Measurements from ENCODE around the gene NUDCD3. TPM values are rescaled to one million over a fixed set of nuclear protein-coding genes. Genes with fewer than 3 reads are reported as not detected.

The NUDCD3 gene
- total and polyA plus RNA-seq, 7 donors: 14.3 to 50.5 (median 37.2) TPM

GRCh38 chr7:44403775-44404174 lies 86.7 kb downstream of the NUDCD3 start:
- Histone ChIP-seq H3K27ac (no peak overlapping the region), H3K9me3 (no peaks in the 10 kb centered on the region), H3K36me3 (peaks cover 7 to 43% (median 29%) of the 10 kb centered on the region in 4 donors), H3K27me3 (no peaks in the 10 kb centered on the region), H3K4me1 (peaks cover 0 to 4% (median 0%) of the 10 kb centered on the region in 4 donors), H3K4me3 (no peak overlapping the region)
- intact Hi-C loops (cut with DNase I): no loop called here
- TF ChIP-seq CTCF (IDR thresholded peaks at IDR 0.05): no peak
- no peak for TF ChIP-seq POLR2AphosphoS5 (IDR thresholded peaks at IDR 0.05)
- no peak for TF ChIP-seq POLR2A (IDR thresholded peaks at IDR 0.05)
- TF ChIP-seq EP300 (IDR thresholded peaks at IDR 0.05): no peak
- DNase-seq: no peak
- WGBS, 2 donors: 96 to 99% methylated on average over 2 of the region's 2 CpGs

GRCh38 chr7:44403176-44403759 lies 87.2 kb downstream of the NUDCD3 start:
- no peak for DNase-seq
- no peak overlapping the region for H3K27ac ChIP-seq
- peaks cover 7 to 43% (median 29%) of the 10 kb centered on the region in 4 donors for H3K36me3 ChIP-seq
- intact Hi-C loops (cut with DNase I): no loop called here
- no peaks in the 10 kb centered on the region for H3K9me3 ChIP-seq
- no peaks in the 10 kb centered on the region for H3K27me3 ChIP-seq
- H3K4me3 ChIP-seq: no peak overlapping the region
- TF ChIP-seq POLR2A (IDR thresholded peaks at IDR 0.05) (no peak), CTCF (IDR thresholded peaks at IDR 0.05) (no peak), POLR2AphosphoS5 (IDR thresholded peaks at IDR 0.05) (no peak), EP300 (IDR thresholded peaks at IDR 0.05) (no peak)
- WGBS, 2 donors: 96 to 97% methylated on average over 4 of the region's 4 CpGs
- H3K4me1 ChIP-seq: no peaks in the 10 kb centered on the region

GRCh38 chr7:44402401-44403060 lies 87.9 kb downstream of the NUDCD3 start:
- TF ChIP-seq EP300 (IDR thresholded peaks at IDR 0.05) (no peak), POLR2A (IDR thresholded peaks at IDR 0.05) (no peak)
- no peak overlapping the region for H3K27ac ChIP-seq
- WGBS, 2 donors: 97 to 98% methylated on average over 14 of the region's 14 CpGs
- peaks cover 0 to 6% (median 3%) of the 10 kb centered on the region in 4 donors for H3K4me1 ChIP-seq
- peaks cover 7 to 43% (median 29%) of the 10 kb centered on the region in 4 donors for H3K36me3 ChIP-seq
- H3K4me3 ChIP-seq: no peak overlapping the region
- DNase-seq: no peak
- H3K9me3 ChIP-seq: no peaks in the 10 kb centered on the region
- intact Hi-C loops (cut with DNase I): no loop called here
- no peaks in the 10 kb centered on the region for H3K27me3 ChIP-seq

GRCh38 chr7:44401692-44402091 lies 88.8 kb downstream of the NUDCD3 start:
- Histone ChIP-seq H3K36me3 (peaks cover 7 to 43% (median 28%) of the 10 kb centered on the region in 4 donors), H3K27me3 (no peaks in the 10 kb centered on the region), H3K4me3 (no peak overlapping the region), H3K27ac (no peak overlapping the region), H3K9me3 (no peaks in the 10 kb centered on the region), H3K4me1 (peaks cover 0 to 14% (median 10%) of the 10 kb centered on the region in 4 donors)
- 95% methylated on average over 4 of the region's 4 CpGs for WGBS, 2 donors
- no peak for DNase-seq
- TF ChIP-seq POLR2AphosphoS5 (IDR thresholded peaks at IDR 0.05): no peak
- no peak for TF ChIP-seq CTCF (IDR thresholded peaks at IDR 0.05)
- no peak for TF ChIP-seq EP300 (IDR thresholded peaks at IDR 0.05)
- no peak for TF ChIP-seq POLR2A (IDR thresholded peaks at IDR 0.05)
- intact Hi-C loops (cut with DNase I): no loop called here

- Histone ChIP-seq H3K36me3 (peaks cover 7 to 48% (median 27%) of the 10 kb centered on the region in 4 donors), H3K4me3 (no peak overlapping the region), H3K9me3 (no peaks in the 10 kb centered on the region), H3K27me3 (no peaks in the 10 kb centered on the region), H3K4me1 (peaks cover 0 to 22% (median 19%) of the 10 kb centered on the region in 4 donors), H3K27ac (no peak overlapping the region)
- DNase-seq: no peak
- TF ChIP-seq CTCF (IDR thresholded peaks at IDR 0.05) (no peak), EP300 (IDR thresholded peaks at IDR 0.05) (no peak), POLR2AphosphoS5 (IDR thresholded peaks at IDR 0.05) (no peak), POLR2A (IDR thresholded peaks at IDR 0.05) (no peak)
- intact Hi-C loops (cut with DNase I): no loop called here
- 93 to 95% methylated on average over 14 of the region's 14 CpGs for WGBS, 2 donors
Measured at GRCh38 chr7:44400033-44400511, 90.4 kb downstream of the NUDCD3 start.

Data from sigmoid colon (tissue), 7 donors.